Caco-2 (cell line): Measurements from ENCODE around the gene CAMKMT. TPM values are rescaled to one million over a fixed set of nuclear protein-coding genes. Genes with fewer than 3 reads are reported as not detected.

Experiments
- BruUV-seq: library from RNA; stranded (reverse); fragments of 400-500 nt; replicated peaks from 2 replicates; lab custom pipeline; 2021; lab: Mats Ljungman, UMichigan
- CTCF ChIA-PET: fragments of 300-600 bp; sonication (Branson Sonifier 250); formaldehyde crosslinking; loops from one replicate; lab custom pipeline; 2022; ENCODE audit warnings: antibody characterized with exemption; lab: Charles Lee
- POLR2A ChIA-PET: fragments of 300-600 bp; sonication (Branson Sonifier 250); formaldehyde crosslinking; loops from one replicate; lab custom pipeline; 2022; ENCODE audit warnings: antibody characterized with exemption; lab: Charles Lee
- DNase-seq, 2 experiments: peaks; one replicate each; pipeline versions ENCODE4 v3.0.0 to v3.0.0-alpha.2; 2020 to 2022
- H3K27me3 ChIP-seq: replicated peaks from 2 replicates; pipeline ENCODE4 v1.6.0; 2011; ENCODE audit warnings: low read length; ENCODE audit not compliant: control insufficient read depth, insufficient read depth
- H3K36me3 ChIP-seq: 2 replicates; pipeline ENCODE4 v1.5.1; 2011; ENCODE audit warnings: low read length; ENCODE audit not compliant: control insufficient read depth, insufficient read depth
- H3K4me1 ChIP-seq: fragments of 250-450 bp; sonication (Bioruptor Pico); 2 replicates; pipeline ENCODE4 v1.5.1; 2020; ENCODE audit warnings: mild to moderate bottlenecking
- H3K4me3 ChIP-seq: 2 replicates; pipeline ENCODE4 v1.5.1; 2011; ENCODE audit warnings: low read depth, mild to moderate bottlenecking, control low read depth, low read length
- H3K9me3 ChIP-seq: fragments of 250-450 bp; sonication (Bioruptor Pico); 2 replicates; pipeline ENCODE4 v1.5.1; 2020; ENCODE audit warnings: mild to moderate bottlenecking, moderate library complexity
- H3K27ac Mint-ChIP-seq: one replicate; pipeline ENCODE4 v1.8.0; 2022; ENCODE audit warnings: mixed read lengths; ENCODE audit not compliant: unreplicated experiment
- H3K27me3 Mint-ChIP-seq: one replicate; pipeline ENCODE4 v1.8.0; 2022; ENCODE audit warnings: mixed read lengths; ENCODE audit not compliant: insufficient read depth, unreplicated experiment
- H3K36me3 Mint-ChIP-seq: one replicate; pipeline ENCODE4 v1.8.0; 2022; ENCODE audit warnings: mild to moderate bottlenecking, mixed read lengths; ENCODE audit not compliant: insufficient read depth, unreplicated experiment
- H3K4me1 Mint-ChIP-seq: one replicate; pipeline ENCODE4 v1.8.0; 2022; ENCODE audit warnings: low read depth, mixed read lengths; ENCODE audit not compliant: unreplicated experiment
- H3K4me3 Mint-ChIP-seq: one replicate; pipeline ENCODE4 v1.8.0; 2022; ENCODE audit warnings: mild to moderate bottlenecking, moderate library complexity, mixed read lengths; ENCODE audit not compliant: unreplicated experiment
- H3K9me3 Mint-ChIP-seq: one replicate; pipeline ENCODE4 v1.8.0; 2022; ENCODE audit warnings: mixed read lengths; ENCODE audit not compliant: unreplicated experiment
- intact Hi-C: fragments of 100-400 bp; cut with micrococcal nuclease; formaldehyde crosslinking; loops from one replicate; pipeline ENCODE4 v1.10.0; 2022; ENCODE audit not compliant: unreplicated experiment
- total RNA-seq: library from RNA; stranded (reverse); gene quantifications from 2 replicates; pipeline ENCODE4 v1.2.3, GENCODE V29; 2022
- TF ChIP-seq, protein P1 (sequence below), 2 experiments: fragments of 200-600 bp in 1 of 2; IDR thresholded peaks; 1 replicate in 1 of 2; 2 replicates in 1 of 2; pipeline versions ENCODE4 v1.5.1 to v1.8.0; 2011 to 2022; ENCODE audit warnings: antibody characterized with exemption in 1 of 2, control low read depth in 1 of 2, inconsistent platforms in 1 of 2, low read depth in 1 of 2, low read length in 1 of 2, mild to moderate bottlenecking in 1 of 2, moderate library complexity in 1 of 2; ENCODE audit not compliant: insufficient read depth in 1 of 2, severe bottlenecking in 1 of 2, unreplicated experiment in 1 of 2

Gene CAMKMT
- total RNA-seq, 1 experiment from 2014 or later, result 25.2 TPM

- no peaks in the 10 kb centered on the region for H3K9me3 Mint-ChIP-seq
- no peaks in the 10 kb centered on the region for H3K36me3 Mint-ChIP-seq
- H3K36me3 ChIP-seq, result no peaks in the 10 kb centered on the region
- no TSS peak for BruUV-seq
- no peak for DNase-seq
- H3K4me3 Mint-ChIP-seq, result no peak overlapping the region
- TF ChIP-seq, protein P1, sequence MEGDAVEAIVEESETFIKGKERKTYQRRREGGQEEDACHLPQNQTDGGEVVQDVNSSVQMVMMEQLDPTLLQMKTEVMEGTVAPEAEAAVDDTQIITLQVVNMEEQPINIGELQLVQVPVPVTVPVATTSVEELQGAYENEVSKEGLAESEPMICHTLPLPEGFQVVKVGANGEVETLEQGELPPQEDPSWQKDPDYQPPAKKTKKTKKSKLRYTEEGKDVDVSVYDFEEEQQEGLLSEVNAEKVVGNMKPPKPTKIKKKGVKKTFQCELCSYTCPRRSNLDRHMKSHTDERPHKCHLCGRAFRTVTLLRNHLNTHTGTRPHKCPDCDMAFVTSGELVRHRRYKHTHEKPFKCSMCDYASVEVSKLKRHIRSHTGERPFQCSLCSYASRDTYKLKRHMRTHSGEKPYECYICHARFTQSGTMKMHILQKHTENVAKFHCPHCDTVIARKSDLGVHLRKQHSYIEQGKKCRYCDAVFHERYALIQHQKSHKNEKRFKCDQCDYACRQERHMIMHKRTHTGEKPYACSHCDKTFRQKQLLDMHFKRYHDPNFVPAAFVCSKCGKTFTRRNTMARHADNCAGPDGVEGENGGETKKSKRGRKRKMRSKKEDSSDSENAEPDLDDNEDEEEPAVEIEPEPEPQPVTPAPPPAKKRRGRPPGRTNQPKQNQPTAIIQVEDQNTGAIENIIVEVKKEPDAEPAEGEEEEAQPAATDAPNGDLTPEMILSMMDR (IDR thresholded peaks at IDR 0.05; ENCODE audit: insufficient read depth in 1 of 2, low read depth in 1 of 2, low read length in 1 of 2, severe bottlenecking in 1 of 2, unreplicated experiment in 1 of 2), result no peak
- no peaks in the 10 kb centered on the region for H3K27me3 ChIP-seq
- H3K4me1 ChIP-seq, result peaks cover 19% of the 10 kb centered on the region
- peaks cover 23% of the 10 kb centered on the region for H3K4me1 Mint-ChIP-seq
- H3K27me3 Mint-ChIP-seq, result no peaks in the 10 kb centered on the region
- no peak overlapping the region for H3K27ac Mint-ChIP-seq
- POLR2A ChIA-PET, result no interaction called here
- CTCF ChIA-PET, result interaction anchor here (0.6 kb wide), 2 partner anchors 390 to 911 kb away, joined by 3 to 5 read pairs; no protein-coding TSS in a partner anchor
- intact Hi-C loops, result loop anchor here (5.0 kb wide), 1 partner anchor 182 kb away; no protein-coding TSS in a partner anchor
- peaks cover 6% of the 10 kb centered on the region; the same call in 1 of the 2 replicates for H3K9me3 ChIP-seq
- no peak overlapping the region for H3K4me3 ChIP-seq
Observed at GRCh38 chr2:44774826-44775492, 413.2 kb downstream of the CAMKMT start.

GRCh38 chr2:44777036-44777435 lies 415.3 kb downstream of the CAMKMT start:
- Histone ChIP-seq H3K27me3 (no peaks in the 10 kb centered on the region), H3K4me3 (no peak overlapping the region), H3K9me3 (peaks cover 6% of the 10 kb centered on the region; the same call in 1 of the 2 replicates), H3K4me1 (0 out of 2 replicates have a peak, but pooled peaks cover 11% of the 10 kb centered on the region), H3K36me3 (no peaks in the 10 kb centered on the region)
- no peaks in the 10 kb centered on the region for H3K9me3 Mint-ChIP-seq
- no TSS peak for BruUV-seq
- peaks cover 14% of the 10 kb centered on the region for H3K4me1 Mint-ChIP-seq
- POLR2A ChIA-PET, result no interaction called here
- TF ChIP-seq, protein P1 (IDR thresholded peaks at IDR 0.05; ENCODE audit: insufficient read depth in 1 of 2, low read depth in 1 of 2, low read length in 1 of 2, severe bottlenecking in 1 of 2, unreplicated experiment in 1 of 2), result no peak
- H3K36me3 Mint-ChIP-seq, result no peaks in the 10 kb centered on the region
- no peaks in the 10 kb centered on the region for H3K27me3 Mint-ChIP-seq
- no peak overlapping the region for H3K4me3 Mint-ChIP-seq
- CTCF ChIA-PET, result interaction anchor here (0.7 kb wide), 1 partner anchor 297 kb away, joined by 3 read pairs; no protein-coding TSS in a partner anchor
- no peak for DNase-seq
- intact Hi-C loops, result no loop called here
- H3K27ac Mint-ChIP-seq, result no peak overlapping the region

GRCh38 chr2:44777537-44777936 lies 415.8 kb downstream of the CAMKMT start:
- Histone ChIP-seq H3K36me3 (no peaks in the 10 kb centered on the region), H3K4me3 (no peak overlapping the region), H3K27me3 (no peaks in the 10 kb centered on the region), H3K4me1 (0 out of 2 replicates have a peak, but pooled peaks cover 11% of the 10 kb centered on the region), H3K9me3 (peaks cover 6% of the 10 kb centered on the region; the same call in 1 of the 2 replicates)
- ChIA-PET CTCF (interaction anchor here (0.7 kb wide), 1 partner anchor 298 kb away, joined by 3 read pairs; no protein-coding TSS in a partner anchor), POLR2A (no interaction called here)
- TF ChIP-seq, protein P1 (IDR thresholded peaks at IDR 0.05; ENCODE audit: insufficient read depth in 1 of 2, low read depth in 1 of 2, low read length in 1 of 2, severe bottlenecking in 1 of 2, unreplicated experiment in 1 of 2), result no peak
- DNase-seq, result no peak
- Mint-ChIP-seq H3K4me1 (peaks cover 9% of the 10 kb centered on the region), H3K9me3 (peaks cover 2% of the 10 kb centered on the region), H3K27ac (no peak overlapping the region), H3K27me3 (no peaks in the 10 kb centered on the region), H3K36me3 (no peaks in the 10 kb centered on the region), H3K4me3 (no peak overlapping the region)
- intact Hi-C loops, result no loop called here
- no TSS peak for BruUV-seq
